22Rv1 (cell line): ENCODE measurements around the gene CDC20.

Experiments used
- CTCF ChIP-seq: fragments of 450-650 bp; IDR thresholded peaks from 2 replicates; pipeline ENCODE4 v1.5.1; 2017; ENCODE audit warnings: mild to moderate bottlenecking
- ZFX ChIP-seq: fragments of 450-650 bp; IDR thresholded peaks from 2 replicates; pipeline ENCODE4 v1.6.1; 2017; ENCODE audit warnings: antibody characterized with exemption, borderline replicate concordance

GRCh38 chr1:43354471-43354870 is 4.3 kb upstream of the CDC20 start:
- TF ChIP-seq CTCF (no peak), ZFX (no peak)
